ENCODE results near the gene CCZ1.
"Not testable (repeated sequence)": the region's sequence is repeated elsewhere in the genome, so short reads cannot be mapped to it uniquely, and the experiment has no call there.

DNA sequence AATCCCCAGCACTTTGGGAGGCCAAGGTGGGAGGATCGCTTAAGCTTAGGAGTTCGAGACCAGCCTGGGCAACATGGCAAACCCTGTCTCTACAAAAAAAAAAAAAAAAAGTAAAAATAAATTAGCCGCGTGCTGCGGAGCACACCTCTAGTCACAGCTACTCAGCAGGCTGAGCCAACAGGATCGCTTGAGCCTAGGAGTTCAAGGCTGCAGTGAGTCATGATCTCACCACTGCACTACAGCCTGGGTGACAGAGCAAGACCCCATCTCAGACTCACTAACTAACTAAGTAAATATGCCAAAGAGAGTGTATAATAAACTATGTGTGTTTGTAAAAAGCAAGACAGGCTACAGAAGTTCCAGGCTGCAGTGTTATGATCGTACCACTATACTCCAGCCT is 65.3 kb downstream of the CCZ1 start:
- TF ChIP-seq, protein P1, sequence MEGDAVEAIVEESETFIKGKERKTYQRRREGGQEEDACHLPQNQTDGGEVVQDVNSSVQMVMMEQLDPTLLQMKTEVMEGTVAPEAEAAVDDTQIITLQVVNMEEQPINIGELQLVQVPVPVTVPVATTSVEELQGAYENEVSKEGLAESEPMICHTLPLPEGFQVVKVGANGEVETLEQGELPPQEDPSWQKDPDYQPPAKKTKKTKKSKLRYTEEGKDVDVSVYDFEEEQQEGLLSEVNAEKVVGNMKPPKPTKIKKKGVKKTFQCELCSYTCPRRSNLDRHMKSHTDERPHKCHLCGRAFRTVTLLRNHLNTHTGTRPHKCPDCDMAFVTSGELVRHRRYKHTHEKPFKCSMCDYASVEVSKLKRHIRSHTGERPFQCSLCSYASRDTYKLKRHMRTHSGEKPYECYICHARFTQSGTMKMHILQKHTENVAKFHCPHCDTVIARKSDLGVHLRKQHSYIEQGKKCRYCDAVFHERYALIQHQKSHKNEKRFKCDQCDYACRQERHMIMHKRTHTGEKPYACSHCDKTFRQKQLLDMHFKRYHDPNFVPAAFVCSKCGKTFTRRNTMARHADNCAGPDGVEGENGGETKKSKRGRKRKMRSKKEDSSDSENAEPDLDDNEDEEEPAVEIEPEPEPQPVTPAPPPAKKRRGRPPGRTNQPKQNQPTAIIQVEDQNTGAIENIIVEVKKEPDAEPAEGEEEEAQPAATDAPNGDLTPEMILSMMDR (IDR thresholded peaks at IDR 0.05; ENCODE audit: borderline replicate concordance, extremely low read depth, low read length, poor library complexity, severe bottlenecking): not testable (repeated sequence)
- not testable (repeated sequence) for TF ChIP-seq EZH2 (IDR thresholded peaks at IDR 0.05; ENCODE audit: borderline replicate concordance, low read depth, low read length, severe bottlenecking)
